Adrenal gland (tissue), 5 donors: ENCODE results near the gene ARRB2.

ENCODE experiments used
- CTCF ChIP-seq, 6 experiments: fragments of 450-650 bp in 4 of 6; fragments of 200-600 bp in 2 of 6; sonication (generic) in 1 of 6; IDR thresholded peaks; 1 replicate in 5 of 6; 2 replicates in 1 of 6; pipeline versions ENCODE4 v1.5.1 to v1.8.0; 2016 to 2021; ENCODE audit warnings: antibody characterized with exemption in 6 of 6, mild to moderate bottlenecking in 2 of 6, moderate library complexity in 1 of 6
- POLR2A ChIP-seq, 2 donors: fragments of 450-650 bp; IDR thresholded peaks; one replicate each; pipeline ENCODE4 v1.6.1; 2017; ENCODE audit warnings: antibody characterized with exemption in 2 of 2, mild to moderate bottlenecking in 2 of 2, moderate library complexity in 1 of 2
- donor health status: DM: no; HTN: no; CAD: no.

- TF ChIP-seq CTCF (IDR thresholded peaks at IDR 0.05) (no peak), POLR2A (IDR thresholded peaks at IDR 0.05) (no peak)
Measured at GRCh38 chr17:4701116-4701515, 9.3 kb upstream of the ARRB2 start.
